Effector CD4-positive, alpha-beta T cell (primary cell): ENCODE measurements around the gene MBLAC1.
"Not testable (repeated sequence)": the region's sequence is repeated elsewhere in the genome, so short reads cannot be mapped to it uniquely, and the experiment has no call there.

ENCODE experiments used
- DNase-seq: peaks from one replicate; pipeline ENCODE4 v3.0.0-alpha.2; 2020

Gene MBLAC1

GRCh38 chr7:100124301-100125230 lies 2.2 kb upstream of the MBLAC1 start:
- no peak for DNase-seq

GRCh38 chr7:100126239-100126930 lies 382 bp upstream of the MBLAC1 start:
- DNase-seq: no peak

- no peak for DNase-seq
Measured at GRCh38 chr7:100127866-100128636, 1.3 kb downstream of the MBLAC1 start.

- DNase-seq: no peak
Measured at GRCh38 chr7:100128637-100128963, 1.8 kb downstream of the MBLAC1 start.

GRCh38 chr7:100130220-100130607 lies 3.4 kb downstream of the MBLAC1 start:
- not testable (repeated sequence) for DNase-seq

- DNase-seq: peak; percentile 82
Measured at GRCh38 chr7:100130608-100131453, 4.1 kb downstream of the MBLAC1 start.

- no peak for DNase-seq
Measured at GRCh38 chr7:100132126-100132525, 5.4 kb downstream of the MBLAC1 start.

GRCh38 chr7:100132697-100133151 lies 6.0 kb downstream of the MBLAC1 start:
- DNase-seq: peak; percentile 51

GRCh38 chr7:100137851-100138760 lies 11.3 kb downstream of the MBLAC1 start:
- no peak for DNase-seq

GRCh38 chr7:100141555-100141949 lies 14.8 kb downstream of the MBLAC1 start:
- DNase-seq: no peak

GRCh38 chr7:100142461-100142860 lies 15.7 kb downstream of the MBLAC1 start:
- no peak for DNase-seq

- not testable (repeated sequence) for DNase-seq
Measured at GRCh38 chr7:100146350-100146749, 19.6 kb downstream of the MBLAC1 start.

- DNase-seq: no peak
Measured at GRCh38 chr7:100147278-100147677, 20.5 kb downstream of the MBLAC1 start.

- DNase-seq: no peak
Measured at GRCh38 chr7:100148225-100148558, 21.4 kb downstream of the MBLAC1 start.

- peak; percentile 98 for DNase-seq
Measured at GRCh38 chr7:100148559-100149328, 22.0 kb downstream of the MBLAC1 start, which contains the start of gene LAMTOR4. Gene LAMTOR4 (plus strand): TSS chr7:100148918. CDS start chr7:100148973, 55 bp downstream.

GRCh38 chr7:100152404-100152803 lies 25.6 kb downstream of the MBLAC1 start:
- no peak for DNase-seq

- no peak for DNase-seq
Measured at GRCh38 chr7:100152937-100153666, 26.3 kb downstream of the MBLAC1 start.

GRCh38 chr7:100153708-100154535 lies 27.2 kb downstream of the MBLAC1 start:
- DNase-seq: no peak
